Spinal cord (tissue), 10 donors: Measurements from ENCODE around the gene NDUFAF3. TPM values are rescaled to one million over a fixed set of nuclear protein-coding genes. Genes with fewer than 3 reads are reported as not detected.

Experiments used
- DNase-seq, 6 donors: peaks; one replicate each; pipeline versions ENCODE4 v3.0.0 to v3.0.0-alpha.2; 2013 to 2015; ENCODE audit warnings: low spot score in 6 of 6, low read depth in 4 of 6
- H3K27ac ChIP-seq: one replicate; pipeline ENCODE4 v1.5.1; 2013; ENCODE audit warnings: low read depth, low read length, control low read depth
- H3K27me3 ChIP-seq: one replicate; pipeline ENCODE4 v1.6.1; 2013; ENCODE audit warnings: low read length; ENCODE audit not compliant: control insufficient read depth, insufficient read depth
- H3K36me3 ChIP-seq: one replicate; pipeline ENCODE4 v1.6.1; 2013; ENCODE audit warnings: low read length; ENCODE audit not compliant: control insufficient read depth, insufficient read depth
- H3K4me1 ChIP-seq: one replicate; pipeline ENCODE4 v1.6.1; 2013; ENCODE audit warnings: low read length; ENCODE audit not compliant: control insufficient read depth, insufficient read depth
- H3K4me3 ChIP-seq: one replicate; pipeline ENCODE4 v1.5.1; 2013; ENCODE audit warnings: low read depth, low read length, control low read depth
- H3K9me3 ChIP-seq: one replicate; pipeline ENCODE4 v1.6.1; 2013; ENCODE audit warnings: low read length; ENCODE audit not compliant: control insufficient read depth, insufficient read depth
- WGBS: methylation state at CpG from one replicate; pipeline ENCODE4 v1.1.5; 2013; ENCODE audit warnings: missing lambda C conversion rate; ENCODE audit not compliant: insufficient coverage; 5-methylcytosine and 5-hydroxymethylcytosine counted together
- polyA plus RNA-seq, 2 donors: library from polyadenylated mRNA; unstranded; fragments of 120-200 nt; gene quantifications; one replicate each; pipeline ENCODE4 v1.2.1, GENCODE V29; 2013; ENCODE audit not compliant: insufficient read length in 2 of 2
- total RNA-seq, 2 donors: library from RNA; depleted of rRNA in 1 of 2; stranded (reverse); fragments of 120-200 nt in 1 of 2; fragments of >200 nt in 1 of 2; gene quantifications; one replicate each; pipeline versions ENCODE4 v1.2.3 to v1.2.4, GENCODE V29; 2013 to 2014
- donor health status: healthy.

NDUFAF3 gene
- total and polyA plus RNA-seq, 4 donors: 37.0 to 97.0 (median 74.5) TPM

DNA sequence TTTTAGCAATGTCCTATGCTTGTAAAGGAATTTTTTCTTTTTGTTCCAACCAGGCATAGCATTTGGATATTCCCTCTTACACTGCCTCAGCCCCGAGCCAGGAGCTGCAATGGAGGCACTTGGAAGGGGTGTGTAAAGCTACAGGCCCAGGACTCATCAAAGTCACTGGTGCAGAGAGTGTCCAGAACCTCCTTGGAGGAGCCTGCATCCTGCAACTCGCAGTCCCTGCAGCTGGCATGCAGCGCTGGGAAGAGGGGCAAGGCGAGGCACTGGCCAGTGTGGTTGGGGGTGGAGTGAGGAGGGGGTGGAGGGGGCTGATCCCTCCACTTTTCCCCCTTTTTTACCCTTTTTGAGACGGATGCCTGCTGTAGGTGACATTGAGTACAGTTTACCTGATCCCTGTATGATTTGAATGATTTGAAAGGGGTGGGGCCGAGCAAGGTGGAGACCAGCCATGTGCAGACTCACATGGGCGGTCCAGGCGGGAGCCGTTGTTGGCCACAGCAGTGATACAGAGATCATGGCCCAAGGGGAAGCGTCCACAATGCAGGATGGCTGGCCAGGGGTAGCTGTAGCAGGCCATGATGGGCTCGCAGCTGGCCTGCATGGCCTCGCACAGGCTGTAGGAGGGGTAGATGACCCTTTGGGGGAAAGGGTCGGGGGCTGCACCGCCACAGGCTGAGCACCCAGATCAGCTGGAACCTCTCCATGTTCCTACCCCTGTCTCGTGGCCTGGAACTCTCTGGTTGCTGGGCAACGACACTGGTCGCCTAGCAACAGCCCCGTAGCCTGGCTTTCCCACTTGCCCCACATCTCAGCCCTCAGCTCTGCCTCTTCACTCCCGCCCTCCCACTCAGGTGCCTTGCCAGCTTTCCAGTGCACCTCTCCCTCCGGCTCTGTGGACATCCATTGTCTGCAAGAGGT lies 23.9 kb upstream of the NDUFAF3 start:
- Histone ChIP-seq H3K27ac (no peak overlapping the region), H3K27me3 (no peaks in the 10 kb centered on the region), H3K4me1 (peaks cover 24% of the 10 kb centered on the region), H3K4me3 (no peak overlapping the region), H3K9me3 (no peaks in the 10 kb centered on the region), H3K36me3 (peaks cover 69% of the 10 kb centered on the region)
- WGBS: 22% methylated on average over 15 of the region's 20 CpGs
- peak in 2 of 6 donors; percentile 87 to 91 for DNase-seq

GRCh38 chr3:48999085-48999858 lies 22.6 kb upstream of the NDUFAF3 start:
- H3K27me3 ChIP-seq: no peaks in the 10 kb centered on the region
- no peak for DNase-seq
- H3K4me3 ChIP-seq: no peak overlapping the region
- H3K36me3 ChIP-seq: peaks cover 65% of the 10 kb centered on the region
- H3K4me1 ChIP-seq: peaks cover 24% of the 10 kb centered on the region
- H3K9me3 ChIP-seq: no peaks in the 10 kb centered on the region
- 75% methylated on average over 8 of the region's 8 CpGs for WGBS
- no peak overlapping the region for H3K27ac ChIP-seq

DNA sequence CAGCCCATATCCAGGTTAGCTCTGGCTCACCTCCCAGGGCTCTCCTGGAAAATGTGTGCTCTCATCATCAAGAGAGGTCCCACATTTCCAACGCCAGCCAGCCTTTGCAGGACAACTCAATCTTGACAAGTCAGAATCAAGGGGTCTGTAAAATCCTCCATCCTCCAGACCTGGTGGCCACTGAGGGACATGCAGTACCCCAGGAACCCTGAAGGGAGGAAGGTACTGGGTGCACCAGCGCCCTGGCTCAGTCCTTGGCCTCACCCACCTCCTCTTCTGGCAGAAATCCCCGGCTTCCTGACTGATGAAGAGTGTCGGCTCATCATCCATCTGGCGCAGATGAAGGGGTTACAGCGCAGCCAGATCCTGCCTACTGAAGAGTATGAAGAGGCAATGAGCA lies 20.8 kb upstream of the NDUFAF3 start:
- H3K36me3 ChIP-seq: peaks cover 57% of the 10 kb centered on the region
- peaks cover 31% of the 10 kb centered on the region for H3K4me1 ChIP-seq
- no peak for DNase-seq
- no peaks in the 10 kb centered on the region for H3K27me3 ChIP-seq
- H3K9me3 ChIP-seq: no peaks in the 10 kb centered on the region
- no peak overlapping the region for H3K4me3 ChIP-seq
- WGBS: 91% methylated on average over 5 of the region's 6 CpGs
- no peak overlapping the region for H3K27ac ChIP-seq

- 89% methylated on average over 14 of the region's 16 CpGs for WGBS
- DNase-seq: no peak
- Histone ChIP-seq H3K36me3 (peaks cover 33% of the 10 kb centered on the region), H3K9me3 (no peaks in the 10 kb centered on the region), H3K27ac (no peak overlapping the region), H3K4me1 (peaks cover 31% of the 10 kb centered on the region), H3K4me3 (no peak overlapping the region), H3K27me3 (no peaks in the 10 kb centered on the region)
These were observed 17.3 kb upstream of the NDUFAF3 start for GRCh38 chr3:49004352-49005302.

DNA sequence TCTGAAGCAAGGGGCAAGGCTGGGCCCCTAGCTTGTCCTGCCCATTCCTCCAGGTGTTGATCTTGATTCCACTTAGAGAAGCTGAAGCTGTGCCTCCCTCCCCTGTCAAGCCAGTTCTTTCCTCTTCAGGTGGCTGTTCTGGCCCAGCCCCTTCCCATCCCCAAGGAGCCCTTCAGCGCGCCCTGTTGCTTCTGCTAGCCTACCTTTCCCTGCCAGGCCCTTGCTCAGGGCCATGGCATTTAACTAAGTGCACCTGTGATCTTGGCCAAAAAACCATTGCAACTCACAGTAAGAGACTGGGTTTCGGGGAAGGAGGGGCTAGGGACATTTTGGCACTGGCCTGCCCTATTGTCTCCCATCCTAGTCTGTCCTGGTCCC lies 16.6 kb upstream of the NDUFAF3 start:
- peaks cover 31% of the 10 kb centered on the region for H3K4me1 ChIP-seq
- no peak for DNase-seq
- H3K9me3 ChIP-seq: no peaks in the 10 kb centered on the region
- H3K36me3 ChIP-seq: peaks cover 35% of the 10 kb centered on the region
- H3K4me3 ChIP-seq: no peak overlapping the region
- WGBS: 94% methylated on average over 3 of the region's 3 CpGs
- H3K27ac ChIP-seq: no peak overlapping the region
- no peaks in the 10 kb centered on the region for H3K27me3 ChIP-seq

GRCh38 chr3:49005998-49006397 lies 15.9 kb upstream of the NDUFAF3 start:
- Histone ChIP-seq H3K27me3 (no peaks in the 10 kb centered on the region), H3K9me3 (no peaks in the 10 kb centered on the region), H3K4me3 (peak overlapping the region; percentile 99), H3K27ac (peak overlapping the region; percentile 99), H3K4me1 (peaks cover 31% of the 10 kb centered on the region), H3K36me3 (peaks cover 33% of the 10 kb centered on the region)
- DNase-seq: no peak
- WGBS: 95% methylated on average over 5 of the region's 5 CpGs

GRCh38 chr3:49006408-49007067 lies 15.4 kb upstream of the NDUFAF3 start:
- H3K36me3 ChIP-seq: peaks cover 34% of the 10 kb centered on the region
- peaks cover 31% of the 10 kb centered on the region for H3K4me1 ChIP-seq
- under 1% methylated on average over 26 of the region's 32 CpGs for WGBS
- peak in 2 of 6 donors; percentile 67 to 69 for DNase-seq
- H3K9me3 ChIP-seq: no peaks in the 10 kb centered on the region
- peak overlapping the region; percentile 99 for H3K4me3 ChIP-seq
- peak overlapping the region; percentile 99 for H3K27ac ChIP-seq
- no peaks in the 10 kb centered on the region for H3K27me3 ChIP-seq

GRCh38 chr3:49007068-49007770 lies 14.7 kb upstream of the NDUFAF3 start, which contains the start of gene WDR6:
WDR6 (plus strand) TSS chr3:49007391; CDS start chr3:49007432, 41 bp downstream.
- Histone ChIP-seq H3K36me3 (peaks cover 34% of the 10 kb centered on the region), H3K9me3 (no peaks in the 10 kb centered on the region), H3K27ac (peak within 1 kb of the TSS; percentile 99), H3K4me3 (peak within 1 kb of the TSS; percentile 99), H3K4me1 (peaks cover 31% of the 10 kb centered on the region), H3K27me3 (no peaks in the 10 kb centered on the region)
- WGBS: 0% methylated on average over 65 of the region's 65 CpGs
- DNase-seq: peak; percentile 88 to 99 (median 93)
